ENCODE results near the gene HAUS1. TPM values are rescaled to one million over a fixed set of nuclear protein-coding genes. Genes with fewer than 3 reads are reported as not detected.

HAUS1 gene, protein sequence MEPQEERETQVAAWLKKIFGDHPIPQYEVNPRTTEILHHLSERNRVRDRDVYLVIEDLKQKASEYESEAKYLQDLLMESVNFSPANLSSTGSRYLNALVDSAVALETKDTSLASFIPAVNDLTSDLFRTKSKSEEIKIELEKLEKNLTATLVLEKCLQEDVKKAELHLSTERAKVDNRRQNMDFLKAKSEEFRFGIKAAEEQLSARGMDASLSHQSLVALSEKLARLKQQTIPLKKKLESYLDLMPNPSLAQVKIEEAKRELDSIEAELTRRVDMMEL
- total RNA-seq, result 37.9 TPM

DNA sequence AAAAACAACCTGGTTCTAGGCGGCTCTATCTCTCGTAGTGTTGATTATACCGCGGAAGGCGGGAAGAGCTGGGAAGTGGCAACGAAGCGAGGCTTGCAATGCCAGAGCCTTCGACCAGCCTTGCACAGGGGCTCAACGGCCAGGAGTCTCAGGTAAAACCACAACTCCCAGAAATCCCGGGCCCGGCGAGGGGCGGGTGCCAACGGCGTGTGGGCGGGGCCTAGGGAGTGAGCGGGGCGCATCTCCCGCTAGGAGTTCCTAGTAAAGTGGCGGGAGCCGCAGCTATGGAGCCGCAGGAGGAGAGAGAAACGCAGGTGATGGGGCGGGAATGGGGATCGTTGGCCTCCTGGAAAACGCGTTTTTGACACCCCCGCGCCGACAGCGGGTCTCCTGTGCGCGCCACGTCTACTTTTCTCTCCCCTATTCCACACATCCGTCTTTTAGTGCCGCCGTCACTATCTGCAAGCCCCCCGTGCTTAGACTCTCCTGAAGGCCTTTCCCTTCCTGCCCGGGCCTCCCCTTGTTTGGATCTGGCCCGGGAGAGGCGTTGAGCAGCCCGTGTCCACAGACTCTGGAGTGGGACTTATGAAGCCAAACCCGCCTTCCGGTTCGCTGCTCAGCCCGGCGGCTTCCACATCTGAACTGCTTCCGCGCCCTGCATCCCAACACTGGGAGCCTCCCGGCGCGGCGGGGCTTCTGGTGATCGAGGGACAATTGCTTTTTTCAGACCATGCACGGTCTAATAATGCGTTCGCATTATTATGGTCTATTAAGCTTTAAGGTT, at the start of gene HAUS1:
TSS of gene HAUS1 (plus strand) at position 258 of the 784 bp plus-strand sequence. CDS start at position 285, 27 bp downstream.

DNA sequence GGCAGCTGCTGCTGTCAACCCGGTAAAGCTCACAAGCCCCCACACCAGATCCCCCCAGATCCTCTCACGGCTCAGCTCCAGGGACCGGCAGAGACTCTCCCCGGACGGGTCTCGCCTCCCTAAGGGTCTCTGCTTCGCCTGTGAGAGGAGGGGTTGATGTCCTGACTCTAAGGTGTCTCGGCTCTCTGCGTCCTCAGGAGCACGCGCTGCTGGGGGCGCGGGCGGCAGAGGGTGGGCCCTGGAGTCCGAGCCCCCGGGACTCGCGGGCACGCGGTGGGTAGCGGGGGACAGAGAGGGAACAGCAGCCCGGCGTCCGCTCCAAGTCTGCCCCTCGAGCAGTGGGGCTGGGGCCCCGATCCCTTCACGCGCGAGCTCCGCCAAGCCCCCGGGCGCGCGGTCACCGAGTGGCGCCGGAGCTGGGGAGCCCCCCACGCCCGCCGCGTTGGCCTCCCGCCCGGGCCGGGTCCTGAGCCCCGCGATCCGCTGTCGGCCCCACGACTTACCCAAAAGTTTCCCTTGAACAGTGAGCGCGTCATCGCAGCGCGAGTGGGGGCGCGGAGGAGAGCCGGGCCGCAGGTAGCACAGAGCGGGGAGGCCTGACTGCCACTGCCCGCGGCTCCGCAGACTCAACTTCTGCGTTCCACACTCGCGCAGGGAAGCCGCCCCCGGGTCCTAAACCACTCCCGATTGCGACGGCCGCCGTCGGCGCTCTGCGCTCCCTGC, 32.4 kb upstream of the HAUS1 start, which contains the start of gene PSTPIP2:
TSS of gene PSTPIP2 (minus strand) at position 608 of the 723 bp plus-strand sequence. CDS start at position 536, 72 bp downstream.

DNA sequence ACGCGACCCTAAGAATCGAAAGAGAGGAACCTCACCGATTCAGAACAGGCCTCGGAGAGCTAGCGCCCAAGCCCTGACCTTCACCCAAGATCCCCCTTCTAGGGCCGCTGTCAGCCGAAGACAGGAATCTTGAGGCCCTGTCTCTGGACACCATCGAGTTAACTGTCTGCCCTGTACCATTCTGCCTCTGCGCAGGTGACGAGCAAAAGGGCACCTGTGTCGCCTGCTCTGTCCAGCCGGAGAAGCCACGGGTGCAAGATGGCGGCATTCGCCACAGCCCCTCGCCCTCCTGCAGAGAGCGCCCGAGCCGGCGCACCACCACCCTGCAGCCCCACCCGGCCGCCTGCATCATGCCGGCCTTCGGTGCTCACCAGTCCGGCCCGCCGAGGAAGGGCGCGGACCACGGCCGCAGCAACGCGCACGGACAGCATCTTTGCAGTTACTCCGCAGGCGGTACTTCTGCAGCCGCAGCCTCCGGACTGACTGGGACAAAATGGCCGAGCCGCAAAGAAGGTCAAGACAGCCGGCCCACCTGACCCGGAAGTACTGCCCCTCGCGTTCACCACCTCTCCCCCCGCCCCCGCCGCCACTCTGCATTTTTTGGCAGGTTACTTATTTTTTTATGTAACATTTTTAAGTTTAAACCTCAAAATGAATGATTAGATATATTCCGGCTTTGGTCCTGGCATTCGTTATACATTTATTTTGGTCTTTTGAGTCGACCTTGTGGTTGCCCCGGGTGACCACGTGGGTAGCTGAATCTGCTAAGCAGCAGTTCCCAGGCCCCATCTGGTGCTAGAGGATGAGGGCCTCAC, 6.2 kb upstream of the HAUS1 start, which contains the start of gene ATP5F1A:
TSS of gene ATP5F1A (minus strand) at position 496 of the 815 bp plus-strand sequence. CDS start at position 431, 65 bp downstream.

Small RNA genes within 50 kb of the gene (small RNA-seq; reads per million reads assigned to genes)
- gene RNU6-1278P (ENCODE audit: low replicate concordance), result not detected
- 0.28 reads per million for gene RNY4P37 (ENCODE audit: low replicate concordance)

Other genes starting within 250 kb of the HAUS1 start
- 97.3 TPM for gene EPG5, start 137.1 kb upstream of the HAUS1 start, total RNA-seq
- 1.6 TPM for gene PSTPIP2, start 32.1 kb upstream of the HAUS1 start, total RNA-seq
- 649 TPM for gene ATP5F1A, start 6.1 kb upstream of the HAUS1 start, total RNA-seq

All from parietal lobe (tissue), 2 donors.